ENCODE data around the gene MIS12. TPM values are rescaled to one million over a fixed set of nuclear protein-coding genes. Genes with fewer than 3 reads are reported as not detected.

Gene MIS12
- total RNA-seq, 1 experiment from 2014 or later = 22.6 TPM

DNA sequence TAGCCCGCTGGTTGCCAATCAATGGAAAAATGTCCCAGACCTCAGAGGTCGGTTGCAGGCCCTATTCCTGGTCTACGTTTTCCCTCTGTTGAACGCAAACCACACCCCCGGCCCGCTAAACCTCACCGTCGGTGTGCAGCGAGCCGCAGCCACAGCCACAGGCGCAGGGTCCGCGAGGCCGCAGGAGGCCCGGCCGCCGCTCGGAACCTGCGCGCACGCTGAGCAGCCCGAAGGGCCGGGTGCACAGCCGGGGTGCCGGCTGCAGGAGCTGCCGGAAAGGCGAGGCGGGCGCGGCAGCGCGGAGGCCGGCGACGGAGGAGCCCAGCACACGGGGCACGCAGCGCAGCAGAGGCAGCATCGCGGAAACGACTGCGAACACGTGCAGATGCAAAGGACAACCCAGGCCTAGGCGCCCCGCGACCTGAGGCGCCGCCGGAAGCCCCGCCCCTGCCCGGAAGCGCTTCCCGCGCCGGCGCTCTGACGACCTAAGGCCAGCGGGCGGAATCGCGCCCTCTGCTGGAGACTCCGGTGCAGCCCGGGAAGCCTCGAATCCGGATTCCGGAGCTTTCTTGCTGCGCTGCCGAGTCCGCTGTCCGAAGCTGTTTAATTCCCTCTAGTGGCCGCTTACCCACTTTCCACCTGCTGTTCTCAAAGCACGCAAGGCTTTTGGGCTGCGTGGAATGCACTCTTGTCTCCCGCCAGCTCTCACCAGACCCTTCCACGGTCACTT lies 47.5 kb upstream of the MIS12 start, which contains the start of gene C1QBP (continued):
- TF ChIP-seq, protein P1, sequence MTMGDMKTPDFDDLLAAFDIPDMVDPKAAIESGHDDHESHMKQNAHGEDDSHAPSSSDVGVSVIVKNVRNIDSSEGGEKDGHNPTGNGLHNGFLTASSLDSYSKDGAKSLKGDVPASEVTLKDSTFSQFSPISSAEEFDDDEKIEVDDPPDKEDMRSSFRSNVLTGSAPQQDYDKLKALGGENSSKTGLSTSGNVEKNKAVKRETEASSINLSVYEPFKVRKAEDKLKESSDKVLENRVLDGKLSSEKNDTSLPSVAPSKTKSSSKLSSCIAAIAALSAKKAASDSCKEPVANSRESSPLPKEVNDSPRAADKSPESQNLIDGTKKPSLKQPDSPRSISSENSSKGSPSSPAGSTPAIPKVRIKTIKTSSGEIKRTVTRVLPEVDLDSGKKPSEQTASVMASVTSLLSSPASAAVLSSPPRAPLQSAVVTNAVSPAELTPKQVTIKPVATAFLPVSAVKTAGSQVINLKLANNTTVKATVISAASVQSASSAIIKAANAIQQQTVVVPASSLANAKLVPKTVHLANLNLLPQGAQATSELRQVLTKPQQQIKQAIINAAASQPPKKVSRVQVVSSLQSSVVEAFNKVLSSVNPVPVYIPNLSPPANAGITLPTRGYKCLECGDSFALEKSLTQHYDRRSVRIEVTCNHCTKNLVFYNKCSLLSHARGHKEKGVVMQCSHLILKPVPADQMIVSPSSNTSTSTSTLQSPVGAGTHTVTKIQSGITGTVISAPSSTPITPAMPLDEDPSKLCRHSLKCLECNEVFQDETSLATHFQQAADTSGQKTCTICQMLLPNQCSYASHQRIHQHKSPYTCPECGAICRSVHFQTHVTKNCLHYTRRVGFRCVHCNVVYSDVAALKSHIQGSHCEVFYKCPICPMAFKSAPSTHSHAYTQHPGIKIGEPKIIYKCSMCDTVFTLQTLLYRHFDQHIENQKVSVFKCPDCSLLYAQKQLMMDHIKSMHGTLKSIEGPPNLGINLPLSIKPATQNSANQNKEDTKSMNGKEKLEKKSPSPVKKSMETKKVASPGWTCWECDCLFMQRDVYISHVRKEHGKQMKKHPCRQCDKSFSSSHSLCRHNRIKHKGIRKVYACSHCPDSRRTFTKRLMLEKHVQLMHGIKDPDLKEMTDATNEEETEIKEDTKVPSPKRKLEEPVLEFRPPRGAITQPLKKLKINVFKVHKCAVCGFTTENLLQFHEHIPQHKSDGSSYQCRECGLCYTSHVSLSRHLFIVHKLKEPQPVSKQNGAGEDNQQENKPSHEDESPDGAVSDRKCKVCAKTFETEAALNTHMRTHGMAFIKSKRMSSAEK (CRISPR knock-in tag; IDR thresholded peaks at IDR 0.05; ENCODE audit: borderline replicate concordance) = no peak
- TF ChIP-seq CREM (CRISPR knock-in tag; IDR thresholded peaks at IDR 0.05) = peak; percentile 72
- TF ChIP-seq, protein P2, sequence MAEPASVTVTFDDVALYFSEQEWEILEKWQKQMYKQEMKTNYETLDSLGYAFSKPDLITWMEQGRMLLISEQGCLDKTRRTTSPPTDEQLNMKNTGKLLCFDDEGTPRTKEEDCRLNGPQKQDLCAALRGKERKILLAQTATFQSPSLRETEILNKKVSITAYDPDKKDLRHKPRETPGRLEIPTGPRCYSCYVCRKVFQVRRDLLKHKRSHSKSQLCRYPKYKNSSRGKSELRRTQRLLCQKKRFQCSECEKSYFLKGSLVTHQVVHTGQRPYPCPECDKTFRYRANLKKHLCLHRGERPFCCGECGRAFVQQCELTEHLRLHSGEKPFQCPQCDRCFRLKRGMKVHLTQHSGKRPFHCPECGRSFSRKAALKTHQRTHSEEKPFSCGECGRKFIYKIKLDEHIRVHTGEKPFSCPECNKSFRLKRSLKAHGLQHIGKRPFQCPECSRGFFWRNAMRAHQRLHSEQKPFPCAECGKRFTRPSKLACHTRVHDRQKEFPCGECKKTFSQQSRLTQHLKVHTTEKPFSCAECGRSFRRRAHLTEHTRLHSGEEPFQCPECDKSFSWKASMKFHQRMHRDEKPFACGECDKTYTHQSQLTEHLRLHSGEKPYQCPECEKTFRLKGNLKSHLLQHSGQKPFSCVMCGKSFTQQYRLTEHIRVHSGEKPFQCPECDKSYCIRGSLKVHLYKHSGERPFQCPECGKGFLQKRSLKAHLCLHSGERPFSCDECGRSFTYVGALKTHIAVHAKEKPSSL (CRISPR knock-in tag; conservative IDR thresholded peaks at IDR 0.05) = no peak
- TF ChIP-seq, protein P3, sequence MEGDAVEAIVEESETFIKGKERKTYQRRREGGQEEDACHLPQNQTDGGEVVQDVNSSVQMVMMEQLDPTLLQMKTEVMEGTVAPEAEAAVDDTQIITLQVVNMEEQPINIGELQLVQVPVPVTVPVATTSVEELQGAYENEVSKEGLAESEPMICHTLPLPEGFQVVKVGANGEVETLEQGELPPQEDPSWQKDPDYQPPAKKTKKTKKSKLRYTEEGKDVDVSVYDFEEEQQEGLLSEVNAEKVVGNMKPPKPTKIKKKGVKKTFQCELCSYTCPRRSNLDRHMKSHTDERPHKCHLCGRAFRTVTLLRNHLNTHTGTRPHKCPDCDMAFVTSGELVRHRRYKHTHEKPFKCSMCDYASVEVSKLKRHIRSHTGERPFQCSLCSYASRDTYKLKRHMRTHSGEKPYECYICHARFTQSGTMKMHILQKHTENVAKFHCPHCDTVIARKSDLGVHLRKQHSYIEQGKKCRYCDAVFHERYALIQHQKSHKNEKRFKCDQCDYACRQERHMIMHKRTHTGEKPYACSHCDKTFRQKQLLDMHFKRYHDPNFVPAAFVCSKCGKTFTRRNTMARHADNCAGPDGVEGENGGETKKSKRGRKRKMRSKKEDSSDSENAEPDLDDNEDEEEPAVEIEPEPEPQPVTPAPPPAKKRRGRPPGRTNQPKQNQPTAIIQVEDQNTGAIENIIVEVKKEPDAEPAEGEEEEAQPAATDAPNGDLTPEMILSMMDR (IDR thresholded peaks at IDR 0.05) = peak; percentile 90
- TF ChIP-seq, protein P4, sequence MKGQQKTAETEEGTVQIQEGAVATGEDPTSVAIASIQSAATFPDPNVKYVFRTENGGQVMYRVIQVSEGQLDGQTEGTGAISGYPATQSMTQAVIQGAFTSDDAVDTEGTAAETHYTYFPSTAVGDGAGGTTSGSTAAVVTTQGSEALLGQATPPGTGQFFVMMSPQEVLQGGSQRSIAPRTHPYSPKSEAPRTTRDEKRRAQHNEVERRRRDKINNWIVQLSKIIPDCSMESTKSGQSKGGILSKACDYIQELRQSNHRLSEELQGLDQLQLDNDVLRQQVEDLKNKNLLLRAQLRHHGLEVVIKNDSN (CRISPR knock-in tag; IDR thresholded peaks at IDR 0.05) = peak; percentile 68
- peak; percentile 71; the same call in 1 of the 2 replicates for TF ChIP-seq RELA (CRISPR knock-in tag; IDR thresholded peaks at IDR 0.05; ENCODE audit: borderline replicate concordance)
- TF ChIP-seq OVOL2 (CRISPR knock-in tag; IDR thresholded peaks at IDR 0.05; ENCODE audit: borderline replicate concordance) = no peak
- TF ChIP-seq, protein P5, sequence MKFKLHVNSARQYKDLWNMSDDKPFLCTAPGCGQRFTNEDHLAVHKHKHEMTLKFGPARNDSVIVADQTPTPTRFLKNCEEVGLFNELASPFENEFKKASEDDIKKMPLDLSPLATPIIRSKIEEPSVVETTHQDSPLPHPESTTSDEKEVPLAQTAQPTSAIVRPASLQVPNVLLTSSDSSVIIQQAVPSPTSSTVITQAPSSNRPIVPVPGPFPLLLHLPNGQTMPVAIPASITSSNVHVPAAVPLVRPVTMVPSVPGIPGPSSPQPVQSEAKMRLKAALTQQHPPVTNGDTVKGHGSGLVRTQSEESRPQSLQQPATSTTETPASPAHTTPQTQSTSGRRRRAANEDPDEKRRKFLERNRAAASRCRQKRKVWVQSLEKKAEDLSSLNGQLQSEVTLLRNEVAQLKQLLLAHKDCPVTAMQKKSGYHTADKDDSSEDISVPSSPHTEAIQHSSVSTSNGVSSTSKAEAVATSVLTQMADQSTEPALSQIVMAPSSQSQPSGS (CRISPR knock-in tag; IDR thresholded peaks at IDR 0.05; ENCODE audit: borderline replicate concordance, low read depth) = no peak
- TF ChIP-seq ZNF219 (CRISPR knock-in tag; IDR thresholded peaks at IDR 0.05; ENCODE audit: borderline replicate concordance) = peak; percentile 74; the same call in 1 of the 2 replicates
- TF ChIP-seq GRHL2 (CRISPR knock-in tag; IDR thresholded peaks at IDR 0.05; ENCODE audit: insufficient replicate concordance, severe bottlenecking) = no peak
- TF ChIP-seq TEAD1 (CRISPR knock-in tag; IDR thresholded peaks at IDR 0.05) = peak; percentile 69; the same call in 1 of the 2 replicates
- peak; percentile 76 for TF ChIP-seq SP1 (CRISPR knock-in tag; conservative IDR thresholded peaks at IDR 0.05)
- TF ChIP-seq ZNF317 (CRISPR knock-in tag; IDR thresholded peaks at IDR 0.05; ENCODE audit: borderline replicate concordance, low read depth) = peak; percentile 62; the same call in 1 of the 2 replicates
- TF ChIP-seq FOXJ3 (CRISPR knock-in tag; IDR thresholded peaks at IDR 0.05; ENCODE audit: borderline replicate concordance) = no peak
- no peak for TF ChIP-seq EMX1 (CRISPR knock-in tag; IDR thresholded peaks at IDR 0.05)
